ENCODE results near the gene GNG2.

The GNG2 gene

GRCh38 chr14:52000696-52001095 is 140.3 kb downstream of the GNG2 start:
- peaks cover 2% of the 10 kb centered on the region in 2 donors for H3K4me1 ChIP-seq (ENCODE audit: control insufficient read depth in 2 of 2, insufficient read depth in 1 of 2, low read depth in 1 of 2, low read length in 2 of 2)
- no peak for DNase-seq (ENCODE audit: low spot score)

GRCh38 chr14:52002542-52002941 is 142.1 kb downstream of the GNG2 start:
- H3K9ac ChIP-seq (ENCODE audit: low read depth, low read length, poor library complexity), result no peak overlapping the region
- no peak overlapping the region for H2BK120ac ChIP-seq (ENCODE audit: low read depth, low read length)
- no CpG with 5 or more reads among the region's 4 CpGs for WGBS, 2 donors (ENCODE audit: extremely low coverage in 2 of 2, insufficient read length in 2 of 2, insufficient replicate concordance in 1 of 2)
- H4K91ac ChIP-seq (ENCODE audit: low read depth, low read length, poor library complexity), result no peak overlapping the region
- no peak overlapping the region for H2AFZ ChIP-seq (ENCODE audit: low read length)
- no peaks in the 10 kb centered on the region for H3K27me3 ChIP-seq (ENCODE audit: control insufficient read depth in 3 of 3, insufficient read depth in 3 of 3, low read depth in 1 of 3, low read length in 3 of 3)
- H3K4me2 ChIP-seq (ENCODE audit: insufficient read depth, low read length, poor library complexity, severe bottlenecking), result no peak overlapping the region
- H2BK5ac ChIP-seq (ENCODE audit: low read length), result no peak overlapping the region
- no peak overlapping the region for H3K4me3 ChIP-seq (ENCODE audit: low read length in 2 of 2)
- H3K27ac ChIP-seq (replicated peaks; ENCODE audit: low read length), result no peak overlapping the region
- no peak overlapping the region for H3K23ac ChIP-seq (ENCODE audit: low read depth, low read length, poor library complexity)
- H4K8ac ChIP-seq (ENCODE audit: low read depth, low read length), result no peak overlapping the region
- H2BK15ac ChIP-seq (ENCODE audit: low read length), result no peak overlapping the region
- H3K79me1 ChIP-seq (ENCODE audit: low read depth, low read length), result no peaks in the 10 kb centered on the region
- H2BK12ac ChIP-seq (ENCODE audit: low read length), result no peak overlapping the region
- H3K18ac ChIP-seq (ENCODE audit: low read length), result no peak overlapping the region
- no peak for DNase-seq (ENCODE audit: low spot score)
- H2AK5ac ChIP-seq (ENCODE audit: low read depth, low read length), result no peak overlapping the region
- H3K4ac ChIP-seq (ENCODE audit: low read length), result no peak overlapping the region
- H3K14ac ChIP-seq (ENCODE audit: low read length), result no peak overlapping the region
- H3K9me3 ChIP-seq (replicated peaks in 1 of 2; ENCODE audit: control insufficient read depth in 2 of 2, insufficient read depth in 1 of 2, low read depth in 1 of 2, low read length in 2 of 2), result no peaks in the 10 kb centered on the region
- H3K4me1 ChIP-seq (ENCODE audit: control insufficient read depth in 2 of 2, insufficient read depth in 1 of 2, low read depth in 1 of 2, low read length in 2 of 2), result peaks cover 2% of the 10 kb centered on the region in 2 donors
- peaks cover 22 to 100% of the 10 kb centered on the region in 2 donors for H3K36me3 ChIP-seq (replicated peaks in 1 of 2; ENCODE audit: control insufficient read depth in 2 of 2, insufficient read depth in 2 of 2, low read length in 2 of 2)

More at GRCh38 chr14:52000696-52001095, 140.3 kb downstream of the GNG2 start:
- Histone ChIP-seq H3K27ac (replicated peaks; ENCODE audit: low read length) (no peak overlapping the region), H3K9ac (ENCODE audit: low read depth, low read length, poor library complexity) (no peak overlapping the region), H3K4ac (ENCODE audit: low read length) (no peak overlapping the region), H3K18ac (ENCODE audit: low read length) (no peak overlapping the region), H2AK5ac (ENCODE audit: low read depth, low read length) (no peak overlapping the region), H2AFZ (ENCODE audit: low read length) (no peak overlapping the region), H3K4me3 (ENCODE audit: low read length in 2 of 2) (no peak overlapping the region), H4K8ac (ENCODE audit: low read depth, low read length) (no peak overlapping the region), H3K27me3 (ENCODE audit: control insufficient read depth in 3 of 3, insufficient read depth in 3 of 3, low read depth in 1 of 3, low read length in 3 of 3) (no peaks in the 10 kb centered on the region), H2BK15ac (ENCODE audit: low read length) (no peak overlapping the region), H2BK120ac (ENCODE audit: low read depth, low read length) (no peak overlapping the region), H3K14ac (ENCODE audit: low read length) (no peak overlapping the region), H3K79me1 (ENCODE audit: low read depth, low read length) (no peaks in the 10 kb centered on the region), H4K91ac (ENCODE audit: low read depth, low read length, poor library complexity) (no peak overlapping the region), H3K36me3 (replicated peaks in 1 of 2; ENCODE audit: control insufficient read depth in 2 of 2, insufficient read depth in 2 of 2, low read length in 2 of 2) (peaks cover 17 to 100% of the 10 kb centered on the region in 2 donors), H3K9me3 (replicated peaks in 1 of 2; ENCODE audit: control insufficient read depth in 2 of 2, insufficient read depth in 1 of 2, low read depth in 1 of 2, low read length in 2 of 2) (no peaks in the 10 kb centered on the region), H2BK12ac (ENCODE audit: low read length) (no peak overlapping the region), H2BK5ac (ENCODE audit: low read length) (no peak overlapping the region), H3K23ac (ENCODE audit: low read depth, low read length, poor library complexity) (no peak overlapping the region), H3K4me2 (ENCODE audit: insufficient read depth, low read length, poor library complexity, severe bottlenecking) (no peak overlapping the region)
- no CpG with 5 or more reads among the region's 3 CpGs for WGBS, 2 donors (ENCODE audit: extremely low coverage in 2 of 2, insufficient read length in 2 of 2, insufficient replicate concordance in 1 of 2)

DNA sequence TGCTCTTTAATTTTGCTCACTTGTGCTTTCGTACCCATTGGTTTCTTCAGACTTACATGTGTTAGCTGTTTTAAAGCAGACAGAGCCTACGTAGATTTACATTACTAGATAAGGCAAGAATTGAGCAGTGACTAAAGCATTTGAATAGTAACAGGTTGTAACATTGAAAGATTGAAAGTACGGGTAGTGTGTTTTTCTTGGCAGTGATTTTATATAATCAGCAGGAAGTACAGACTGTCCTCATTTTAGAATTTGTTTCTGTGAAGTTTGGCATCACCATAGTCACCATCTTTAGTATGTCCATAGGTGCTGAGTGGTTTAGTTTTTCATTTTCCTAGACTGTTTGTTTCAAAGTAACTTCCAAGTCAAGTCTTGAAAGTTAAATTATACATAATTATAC is 142.9 kb downstream of the GNG2 start:
- no peaks in the 10 kb centered on the region for H3K79me1 ChIP-seq (ENCODE audit: low read depth, low read length)
- H4K8ac ChIP-seq (ENCODE audit: low read depth, low read length), result no peak overlapping the region
- no peaks in the 10 kb centered on the region for H3K27me3 ChIP-seq (ENCODE audit: control insufficient read depth in 3 of 3, insufficient read depth in 3 of 3, low read depth in 1 of 3, low read length in 3 of 3)
- H3K36me3 ChIP-seq (replicated peaks in 1 of 2; ENCODE audit: control insufficient read depth in 2 of 2, insufficient read depth in 2 of 2, low read length in 2 of 2), result peaks cover 24 to 100% of the 10 kb centered on the region in 2 donors
- peaks cover 2% of the 10 kb centered on the region in 2 donors for H3K4me1 ChIP-seq (ENCODE audit: control insufficient read depth in 2 of 2, insufficient read depth in 1 of 2, low read depth in 1 of 2, low read length in 2 of 2)
- H3K14ac ChIP-seq (ENCODE audit: low read length), result no peak overlapping the region
- no peaks in the 10 kb centered on the region for H3K9me3 ChIP-seq (replicated peaks in 1 of 2; ENCODE audit: control insufficient read depth in 2 of 2, insufficient read depth in 1 of 2, low read depth in 1 of 2, low read length in 2 of 2)
- H3K4ac ChIP-seq (ENCODE audit: low read length), result no peak overlapping the region
- H2AK5ac ChIP-seq (ENCODE audit: low read depth, low read length), result no peak overlapping the region
- no peak overlapping the region for H3K4me2 ChIP-seq (ENCODE audit: insufficient read depth, low read length, poor library complexity, severe bottlenecking)
- no CpG with 5 or more reads among the region's 3 CpGs for WGBS, 2 donors (ENCODE audit: extremely low coverage in 2 of 2, insufficient read length in 2 of 2, insufficient replicate concordance in 1 of 2)
- H2BK12ac ChIP-seq (ENCODE audit: low read length), result no peak overlapping the region
- no peak overlapping the region for H2BK15ac ChIP-seq (ENCODE audit: low read length)
- DNase-seq (ENCODE audit: low spot score), result no peak
- H3K27ac ChIP-seq (replicated peaks; ENCODE audit: low read length), result no peak overlapping the region
- H3K23ac ChIP-seq (ENCODE audit: low read depth, low read length, poor library complexity), result no peak overlapping the region
- H4K91ac ChIP-seq (ENCODE audit: low read depth, low read length, poor library complexity), result no peak overlapping the region
- no peak overlapping the region for H2AFZ ChIP-seq (ENCODE audit: low read length)
- H2BK5ac ChIP-seq (ENCODE audit: low read length), result no peak overlapping the region
- H2BK120ac ChIP-seq (ENCODE audit: low read depth, low read length), result no peak overlapping the region
- H3K9ac ChIP-seq (ENCODE audit: low read depth, low read length, poor library complexity), result no peak overlapping the region
- no peak overlapping the region for H3K18ac ChIP-seq (ENCODE audit: low read length)
- no peak overlapping the region for H3K4me3 ChIP-seq (ENCODE audit: low read length in 2 of 2)

DNA sequence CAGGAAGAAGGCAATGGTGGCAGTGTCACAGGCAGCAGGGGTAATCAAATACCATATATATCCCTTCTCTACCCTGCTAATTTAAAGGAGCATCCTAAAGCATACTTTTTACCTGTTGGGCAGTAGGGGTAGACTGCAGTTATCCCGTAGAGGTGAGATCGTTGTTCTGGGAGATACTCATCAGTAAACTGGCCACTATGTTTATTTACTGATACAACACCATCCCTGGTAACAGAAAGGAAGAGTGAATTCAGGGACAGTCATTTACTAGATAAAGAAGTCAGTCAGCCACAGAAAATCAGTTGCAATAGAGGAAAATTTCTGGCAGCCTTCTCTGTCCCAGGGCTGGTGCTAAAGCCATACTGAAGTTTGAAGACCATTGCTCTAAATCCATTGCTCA is 145.2 kb downstream of the GNG2 start:
- no peaks in the 10 kb centered on the region for H3K27me3 ChIP-seq (ENCODE audit: control insufficient read depth in 3 of 3, insufficient read depth in 3 of 3, low read depth in 1 of 3, low read length in 3 of 3)

More for the DNA sequence above, 145.2 kb downstream of the GNG2 start:
- WGBS, 2 donors (ENCODE audit: extremely low coverage in 2 of 2, insufficient read length in 2 of 2, insufficient replicate concordance in 1 of 2), result no CpG with 5 or more reads among the region's 2 CpGs
- Histone ChIP-seq H3K4me3 (ENCODE audit: low read length in 2 of 2) (no peak overlapping the region), H3K9ac (ENCODE audit: low read depth, low read length, poor library complexity) (no peak overlapping the region), H2BK120ac (ENCODE audit: low read depth, low read length) (no peak overlapping the region), H3K79me1 (ENCODE audit: low read depth, low read length) (peaks cover 2% of the 10 kb centered on the region), H3K36me3 (replicated peaks in 1 of 2; ENCODE audit: control insufficient read depth in 2 of 2, insufficient read depth in 2 of 2, low read length in 2 of 2) (peaks cover 31 to 100% of the 10 kb centered on the region in 2 donors), H3K23ac (ENCODE audit: low read depth, low read length, poor library complexity) (no peak overlapping the region), H3K18ac (ENCODE audit: low read length) (no peak overlapping the region), H3K4ac (ENCODE audit: low read length) (no peak overlapping the region), H4K91ac (ENCODE audit: low read depth, low read length, poor library complexity) (no peak overlapping the region), H2AFZ (ENCODE audit: low read length) (no peak overlapping the region), H2BK5ac (ENCODE audit: low read length) (no peak overlapping the region), H3K4me1 (ENCODE audit: control insufficient read depth in 2 of 2, insufficient read depth in 1 of 2, low read depth in 1 of 2, low read length in 2 of 2) (peaks cover 2% of the 10 kb centered on the region in 2 donors), H2BK12ac (ENCODE audit: low read length) (no peak overlapping the region), H2AK5ac (ENCODE audit: low read depth, low read length) (no peak overlapping the region), H3K4me2 (ENCODE audit: insufficient read depth, low read length, poor library complexity, severe bottlenecking) (no peak overlapping the region), H2BK15ac (ENCODE audit: low read length) (no peak overlapping the region), H4K8ac (ENCODE audit: low read depth, low read length) (no peak overlapping the region), H3K14ac (ENCODE audit: low read length) (no peak overlapping the region), H3K9me3 (replicated peaks in 1 of 2; ENCODE audit: control insufficient read depth in 2 of 2, insufficient read depth in 1 of 2, low read depth in 1 of 2, low read length in 2 of 2) (no peaks in the 10 kb centered on the region), H3K27ac (replicated peaks; ENCODE audit: low read length) (no peak overlapping the region)
- DNase-seq (ENCODE audit: low spot score), result no peak
